Neuronal stem cell (in vitro differentiated cells): ENCODE measurements around the gene IL16.

Experiments used
- DNase-seq: peaks from one replicate; pipeline ENCODE4 v3.0.0-alpha.2; 2013; ENCODE audit warnings: low spot score
- H2AFZ ChIP-seq: one replicate; pipeline ENCODE4 v1.6.1; 2013; ENCODE audit warnings: mild to moderate bottlenecking, low read length, inconsistent platforms
- H2AK5ac ChIP-seq: 2 replicates; pipeline ENCODE4 v1.6.1; 2013; ENCODE audit warnings: low read depth, mild to moderate bottlenecking, inconsistent platforms, low read length, moderate library complexity, mixed read lengths
- H2BK120ac ChIP-seq: 2 replicates; pipeline ENCODE4 v1.6.1; 2013; ENCODE audit warnings: low read depth, mild to moderate bottlenecking, inconsistent platforms, low read length, moderate library complexity, mixed read lengths
- H2BK12ac ChIP-seq: one replicate; pipeline ENCODE4 v1.6.1; 2013; ENCODE audit warnings: low read length, inconsistent platforms
- H2BK15ac ChIP-seq: 2 replicates; pipeline ENCODE4 v1.6.1; 2013; ENCODE audit warnings: mild to moderate bottlenecking, low read length, inconsistent platforms, mixed read lengths
- H2BK5ac ChIP-seq: one replicate; pipeline ENCODE4 v1.6.1; 2013; ENCODE audit warnings: inconsistent platforms, mild to moderate bottlenecking, low read length, moderate library complexity
- H3K14ac ChIP-seq: one replicate; pipeline ENCODE4 v1.6.1; 2013; ENCODE audit warnings: low read length, inconsistent platforms
- H3K18ac ChIP-seq: 2 replicates; pipeline ENCODE4 v1.6.1; 2013; ENCODE audit warnings: low read length, inconsistent platforms
- H3K23ac ChIP-seq: 2 replicates; pipeline ENCODE4 v1.6.1; 2013; ENCODE audit warnings: low read depth, mild to moderate bottlenecking, mixed read lengths, low read length, inconsistent platforms; ENCODE audit not compliant: poor library complexity
- H3K27ac ChIP-seq: replicated peaks from 3 replicates; pipeline ENCODE4 v1.5.1; 2013; ENCODE audit warnings: low read length, inconsistent platforms
- H3K27me3 ChIP-seq, 3 experiments: 2 replicates each; pipeline ENCODE4 v1.6.1; 2013; ENCODE audit warnings: low read length in 3 of 3, mild to moderate bottlenecking in 2 of 3, inconsistent platforms in 1 of 3, low read depth in 1 of 3, mixed read lengths in 1 of 3, moderate library complexity in 1 of 3; ENCODE audit not compliant: control insufficient read depth in 3 of 3, insufficient read depth in 3 of 3
- H3K36me3 ChIP-seq, 2 donors: replicated peaks in 1 of 2; 2 replicates each; pipeline ENCODE4 v1.6.1; 2013; ENCODE audit warnings: low read length in 2 of 2; ENCODE audit not compliant: control insufficient read depth in 2 of 2, insufficient read depth in 2 of 2
- H3K4ac ChIP-seq: 2 replicates; pipeline ENCODE4 v1.6.1; 2013; ENCODE audit warnings: inconsistent platforms, mild to moderate bottlenecking, low read length, moderate library complexity
- H3K4me1 ChIP-seq, 2 donors: 1 replicate in 1 of 2; 2 replicates in 1 of 2; pipeline ENCODE4 v1.6.1; 2013; ENCODE audit warnings: low read length in 2 of 2, low read depth in 1 of 2; ENCODE audit not compliant: control insufficient read depth in 2 of 2, insufficient read depth in 1 of 2
- H3K4me2 ChIP-seq: one replicate; pipeline ENCODE4 v1.6.1; 2013; ENCODE audit warnings: mild to moderate bottlenecking, low read length, inconsistent platforms; ENCODE audit not compliant: insufficient read depth, poor library complexity, severe bottlenecking
- H3K4me3 ChIP-seq, 2 donors: 2 replicates each; pipeline ENCODE4 v1.5.1; 2013; ENCODE audit warnings: low read length in 2 of 2, mild to moderate bottlenecking in 2 of 2, inconsistent platforms in 1 of 2, moderate library complexity in 1 of 2
- H3K79me1 ChIP-seq: one replicate; pipeline ENCODE4 v1.6.1; 2013; ENCODE audit warnings: low read depth, mild to moderate bottlenecking, inconsistent platforms, low read length, moderate library complexity
- H3K9ac ChIP-seq: one replicate; pipeline ENCODE4 v1.6.1; 2013; ENCODE audit warnings: mild to moderate bottlenecking, low read depth, low read length, inconsistent platforms; ENCODE audit not compliant: poor library complexity
- H3K9me3 ChIP-seq, 2 donors: replicated peaks in 1 of 2; 2 replicates each; pipeline versions ENCODE3 to v1.6.1; 2013; ENCODE audit warnings: low read length in 2 of 2, mild to moderate bottlenecking in 2 of 2, inconsistent platforms in 1 of 2, low read depth in 1 of 2, mixed read lengths in 1 of 2, moderate library complexity in 1 of 2; ENCODE audit not compliant: control insufficient read depth in 2 of 2, insufficient read depth in 1 of 2
- H4K8ac ChIP-seq: one replicate; pipeline ENCODE4 v1.6.1; 2013; ENCODE audit warnings: low read depth, mild to moderate bottlenecking, inconsistent platforms, low read length, moderate library complexity
- H4K91ac ChIP-seq: one replicate; pipeline ENCODE4 v1.6.1; 2013; ENCODE audit warnings: low read length, low read depth, mild to moderate bottlenecking, inconsistent platforms; ENCODE audit not compliant: poor library complexity
- WGBS, 2 donors: extraction: QIAGEN DNeasy Blood & Tissue Kit; methylation state at CpG; one replicate each; pipeline ENCODE4 v1.1.7; 2013; ENCODE audit warnings: missing lambda C conversion rate in 2 of 2, mixed read lengths in 1 of 2; ENCODE audit not compliant: insufficient read length in 2 of 2, insufficient replicate concordance in 1 of 2; ENCODE audit errors: extremely low coverage in 2 of 2; 5-methylcytosine and 5-hydroxymethylcytosine counted together

IL16 gene

DNA sequence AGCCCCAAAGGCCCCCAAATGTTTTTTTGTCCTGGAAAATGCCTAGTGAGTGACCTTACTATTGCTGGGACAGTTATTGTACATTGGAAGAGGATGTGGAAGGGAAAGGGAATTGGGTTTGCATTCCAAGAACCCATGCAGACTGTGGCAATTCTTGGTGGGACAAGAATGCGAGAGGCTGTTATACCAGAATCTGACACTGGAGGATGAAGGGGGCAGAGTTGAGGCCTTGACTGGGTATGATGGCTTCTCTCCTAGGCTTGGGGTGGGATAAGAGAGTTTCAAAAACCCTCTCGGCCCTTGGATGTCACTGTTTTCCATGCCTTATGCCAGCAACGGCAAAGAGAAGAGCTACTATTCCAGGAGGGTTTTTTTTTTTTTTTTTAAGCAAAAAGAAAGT is 25.3 kb downstream of the IL16 start:
- H2AK5ac ChIP-seq, result no peak overlapping the region

DNA sequence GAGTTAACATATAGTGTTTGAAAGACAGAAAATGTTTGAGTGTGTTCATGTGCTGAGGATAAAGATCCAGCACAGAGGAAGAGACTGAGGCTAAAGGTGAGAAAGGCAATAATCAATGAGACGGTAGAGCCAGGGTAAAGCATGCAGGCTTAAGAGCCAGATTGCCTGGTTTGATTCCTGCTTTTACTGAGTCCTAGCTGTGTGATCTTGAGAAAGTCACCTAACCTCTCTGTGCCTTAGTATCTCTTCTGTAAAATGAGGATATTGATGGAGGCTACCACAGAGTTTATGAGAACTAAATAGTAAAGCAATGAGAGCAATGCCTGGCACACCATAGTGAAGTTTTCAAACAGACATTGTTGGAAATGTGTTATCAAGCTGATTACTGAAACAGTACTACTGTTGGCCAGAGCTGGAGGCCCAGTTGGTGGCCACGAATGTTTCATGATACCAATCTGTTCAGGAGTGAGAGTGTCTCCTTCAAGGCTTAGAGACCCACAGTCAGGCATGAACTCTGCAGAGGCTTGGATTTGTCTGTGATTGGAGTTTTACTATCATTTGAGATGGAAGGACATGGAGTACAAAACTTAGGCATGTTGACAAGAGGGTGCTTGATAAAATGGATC is 26.8 kb downstream of the IL16 start:
- Histone ChIP-seq H2BK15ac (no peak overlapping the region), H3K9ac (no peak overlapping the region), H3K4me1 (no peaks in the 10 kb centered on the region), H2BK120ac (no peak overlapping the region), H2BK5ac (no peak overlapping the region), H3K23ac (no peak overlapping the region), H3K18ac (no peak overlapping the region), H4K91ac (no peak overlapping the region), H2AFZ (no peak overlapping the region), H3K14ac (no peak overlapping the region), H3K4me3 (no peak overlapping the region), H3K27ac (no peak overlapping the region), H3K9me3 (no peaks in the 10 kb centered on the region), H3K4me2 (no peak overlapping the region), H2AK5ac (no peak overlapping the region), H3K4ac (no peak overlapping the region), H2BK12ac (no peak overlapping the region), H3K79me1 (no peaks in the 10 kb centered on the region), H3K27me3 (no peaks in the 10 kb centered on the region), H3K36me3 (no peaks in the 10 kb centered on the region), H4K8ac (no peak overlapping the region)
- whole genome bisulfite sequencing, 2 donors, result no CpG with 5 or more reads among the region's 2 CpGs
- no peak for DNase-seq

More for the DNA sequence above, 25.3 kb downstream of the IL16 start:
- H3K18ac ChIP-seq, result no peak overlapping the region
- no peaks in the 10 kb centered on the region for H3K4me1 ChIP-seq
- H3K23ac ChIP-seq, result no peak overlapping the region
- H2BK120ac ChIP-seq, result no peak overlapping the region
- no peak overlapping the region for H4K8ac ChIP-seq
- no peak overlapping the region for H3K9ac ChIP-seq
- H3K9me3 ChIP-seq, result no peaks in the 10 kb centered on the region
- H3K27ac ChIP-seq, result no peak overlapping the region
- no peak overlapping the region for H4K91ac ChIP-seq
- no peak overlapping the region for H3K4me2 ChIP-seq
- H3K4me3 ChIP-seq, result no peak overlapping the region
- H3K79me1 ChIP-seq, result no peaks in the 10 kb centered on the region
- H2BK5ac ChIP-seq, result no peak overlapping the region
- no peak overlapping the region for H3K4ac ChIP-seq
- H3K27me3 ChIP-seq, result no peaks in the 10 kb centered on the region
- no peak overlapping the region for H3K14ac ChIP-seq
- no CpG with 5 or more reads among the region's 3 CpGs for WGBS, 2 donors
- H2BK15ac ChIP-seq, result no peak overlapping the region
- no peak overlapping the region for H2AFZ ChIP-seq
- no peaks in the 10 kb centered on the region for H3K36me3 ChIP-seq
- H2BK12ac ChIP-seq, result no peak overlapping the region
- no peak for DNase-seq

DNA sequence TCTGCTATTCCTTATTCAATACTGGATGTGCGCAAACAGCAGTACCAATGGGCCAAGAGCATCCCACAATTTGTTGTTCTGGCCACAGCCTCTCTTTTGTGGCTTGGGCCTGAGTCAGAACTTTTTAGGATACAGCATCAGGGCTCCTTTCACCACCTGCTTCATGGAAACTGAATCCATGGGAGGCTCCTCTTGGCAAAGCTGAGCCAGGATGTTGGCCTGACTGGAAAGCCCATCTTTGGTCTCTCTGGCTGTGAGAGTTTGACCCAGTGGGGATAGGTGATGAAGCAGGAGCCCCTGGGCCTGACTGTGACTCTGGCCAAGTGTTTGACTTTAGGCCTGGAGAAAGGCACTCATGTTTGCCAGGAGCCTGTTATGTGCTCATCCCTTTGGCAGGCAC is 27.6 kb downstream of the IL16 start:
- no peak overlapping the region for H3K4ac ChIP-seq
- H3K4me1 ChIP-seq, result no peaks in the 10 kb centered on the region
- H2BK12ac ChIP-seq, result no peak overlapping the region
- WGBS, 2 donors, result no CpG with 5 or more reads among the region's 1 CpG
- no peak overlapping the region for H2BK5ac ChIP-seq
- no peak overlapping the region for H4K91ac ChIP-seq
- no peak overlapping the region for H4K8ac ChIP-seq
- no peaks in the 10 kb centered on the region for H3K79me1 ChIP-seq
- H2AK5ac ChIP-seq, result no peak overlapping the region
- H3K36me3 ChIP-seq, result no peaks in the 10 kb centered on the region
- no peak overlapping the region for H2BK120ac ChIP-seq
- H2BK15ac ChIP-seq, result no peak overlapping the region
- H2AFZ ChIP-seq, result no peak overlapping the region
- no peaks in the 10 kb centered on the region for H3K9me3 ChIP-seq
- no peaks in the 10 kb centered on the region for H3K27me3 ChIP-seq
- no peak overlapping the region for H3K27ac ChIP-seq
- H3K4me3 ChIP-seq, result no peak overlapping the region
- no peak overlapping the region for H3K14ac ChIP-seq
- H3K18ac ChIP-seq, result no peak overlapping the region
- H3K9ac ChIP-seq, result no peak overlapping the region
- H3K4me2 ChIP-seq, result no peak overlapping the region
- no peak for DNase-seq
- H3K23ac ChIP-seq, result no peak overlapping the region

DNA sequence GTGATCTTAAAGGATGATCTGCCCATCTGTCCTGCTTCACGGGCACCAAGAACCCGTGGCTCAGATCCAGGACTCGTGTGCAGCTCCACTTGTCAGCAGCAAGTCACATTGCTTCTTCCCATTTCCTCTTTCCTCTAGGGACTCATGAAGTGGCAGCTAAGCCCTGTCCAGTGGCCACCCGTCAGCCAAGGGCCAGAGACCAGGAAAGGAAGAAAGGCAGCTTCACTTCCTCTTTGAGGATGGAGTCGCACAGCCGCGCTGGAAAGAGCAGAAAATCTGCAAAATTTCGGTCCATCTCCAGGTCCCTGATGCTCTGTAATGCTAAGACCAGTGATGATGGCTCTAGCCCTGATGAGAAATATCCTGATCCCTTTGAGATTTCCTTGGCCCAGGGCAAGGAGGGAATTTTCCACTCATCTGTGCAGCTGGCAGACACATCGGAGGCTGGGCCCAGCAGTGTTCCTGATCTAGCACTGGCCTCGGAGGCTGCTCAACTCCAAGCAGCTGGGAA is 28.5 kb downstream of the IL16 start:
- WGBS, 2 donors, result no CpG with 5 or more reads among the region's 10 CpGs
- DNase-seq, result no peak
- H3K4me1 ChIP-seq, result no peaks in the 10 kb centered on the region

More for the DNA sequence above, 28.5 kb downstream of the IL16 start:
- H2AFZ ChIP-seq, result no peak overlapping the region
- H4K8ac ChIP-seq, result no peak overlapping the region
- H2BK120ac ChIP-seq, result no peak overlapping the region
- H3K23ac ChIP-seq, result no peak overlapping the region
- H3K9me3 ChIP-seq, result no peaks in the 10 kb centered on the region
- H3K79me1 ChIP-seq, result no peaks in the 10 kb centered on the region
- H3K18ac ChIP-seq, result no peak overlapping the region
- H2BK12ac ChIP-seq, result no peak overlapping the region
- no peak overlapping the region for H2AK5ac ChIP-seq
- H3K4ac ChIP-seq, result no peak overlapping the region
- no peaks in the 10 kb centered on the region for H3K36me3 ChIP-seq
- H3K27me3 ChIP-seq, result no peaks in the 10 kb centered on the region
- H3K4me3 ChIP-seq, result no peak overlapping the region
- no peak overlapping the region for H3K9ac ChIP-seq
- no peak overlapping the region for H3K27ac ChIP-seq
- no peak overlapping the region for H3K14ac ChIP-seq
- H2BK5ac ChIP-seq, result no peak overlapping the region
- no peak overlapping the region for H2BK15ac ChIP-seq
- H4K91ac ChIP-seq, result no peak overlapping the region
- H3K4me2 ChIP-seq, result no peak overlapping the region
